B cell (primary cell): Measurements from ENCODE around the gene RPH3AL.

Source experiments
- EZH2 ChIP-seq: IDR thresholded peaks from 2 replicates; pipeline ENCODE4 v1.6.1; 2012; ENCODE audit warnings: borderline replicate concordance, low read depth, mild to moderate bottlenecking, moderate library complexity, low read length; ENCODE audit not compliant: insufficient read depth, poor library complexity, severe bottlenecking
- TF ChIP-seq, protein P1 (sequence below): fragments of 200-600 bp; IDR thresholded peaks from one replicate; pipeline ENCODE4 v1.8.0; 2022; ENCODE audit warnings: antibody characterized with exemption, mild to moderate bottlenecking

DNA sequence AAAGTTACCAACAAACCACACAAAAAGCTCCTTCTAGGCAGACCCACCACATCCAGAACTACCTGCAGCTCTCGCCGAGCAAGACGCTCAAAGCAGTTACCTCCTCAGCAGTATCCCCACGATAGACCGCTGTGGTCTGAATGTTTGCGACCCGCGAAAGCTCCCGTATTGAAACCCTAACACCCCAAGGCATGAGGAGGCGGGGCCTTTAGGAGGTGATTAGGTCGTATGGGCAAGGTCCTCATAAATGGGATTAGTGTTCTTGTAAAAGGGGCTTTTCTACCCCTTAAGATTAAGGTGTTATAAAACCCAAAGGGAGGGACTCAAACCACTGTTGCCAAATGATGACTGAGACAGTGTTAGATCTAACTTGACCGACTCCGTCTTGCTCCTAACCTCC, 19.0 kb upstream of the RPH3AL start:
- TF ChIP-seq, protein P1, sequence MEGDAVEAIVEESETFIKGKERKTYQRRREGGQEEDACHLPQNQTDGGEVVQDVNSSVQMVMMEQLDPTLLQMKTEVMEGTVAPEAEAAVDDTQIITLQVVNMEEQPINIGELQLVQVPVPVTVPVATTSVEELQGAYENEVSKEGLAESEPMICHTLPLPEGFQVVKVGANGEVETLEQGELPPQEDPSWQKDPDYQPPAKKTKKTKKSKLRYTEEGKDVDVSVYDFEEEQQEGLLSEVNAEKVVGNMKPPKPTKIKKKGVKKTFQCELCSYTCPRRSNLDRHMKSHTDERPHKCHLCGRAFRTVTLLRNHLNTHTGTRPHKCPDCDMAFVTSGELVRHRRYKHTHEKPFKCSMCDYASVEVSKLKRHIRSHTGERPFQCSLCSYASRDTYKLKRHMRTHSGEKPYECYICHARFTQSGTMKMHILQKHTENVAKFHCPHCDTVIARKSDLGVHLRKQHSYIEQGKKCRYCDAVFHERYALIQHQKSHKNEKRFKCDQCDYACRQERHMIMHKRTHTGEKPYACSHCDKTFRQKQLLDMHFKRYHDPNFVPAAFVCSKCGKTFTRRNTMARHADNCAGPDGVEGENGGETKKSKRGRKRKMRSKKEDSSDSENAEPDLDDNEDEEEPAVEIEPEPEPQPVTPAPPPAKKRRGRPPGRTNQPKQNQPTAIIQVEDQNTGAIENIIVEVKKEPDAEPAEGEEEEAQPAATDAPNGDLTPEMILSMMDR: no peak
- no peak for TF ChIP-seq EZH2
